IMR-90 (cell line): ENCODE measurements around the gene TAF8. TPM values are rescaled to one million over a fixed set of nuclear protein-coding genes. Genes with fewer than 3 reads are reported as not detected.

Experiments
- ATAC-seq: fragments of 200-7000 bp; cut with Tn5 transposase; 2 replicates; pipeline ENCODE4 v1.9.1; 2020; ENCODE audit warnings: low read depth, mild to moderate bottlenecking, moderate library complexity
- BruUV-seq: library from RNA; stranded (reverse); fragments of 400-500 nt; replicated peaks from 2 replicates; lab custom pipeline; 2021; lab: Mats Ljungman, UMichigan
- CTCF ChIA-PET: fragments of 300-600 bp; formaldehyde crosslinking; extraction: SDS; loops from one replicate; lab custom pipeline; 2021; ENCODE audit warnings: antibody characterized with exemption; lab: Yijun Ruan, JAX
- POLR2A ChIA-PET: fragments of 300-600 bp; sonication (Branson Sonifier 250); formaldehyde crosslinking; loops from one replicate; lab custom pipeline; 2022; ENCODE audit warnings: antibody characterized with exemption; ENCODE audit not compliant: unreplicated experiment; lab: Charles Lee
- DNase-seq: peaks from one replicate; pipeline ENCODE4 v3.0.0; 2013
- H2AFZ ChIP-seq: replicated peaks from 2 replicates; pipeline ENCODE3; 2013; ENCODE audit warnings: low read length, mild to moderate bottlenecking; ENCODE audit not compliant: poor library complexity
- H2AK5ac ChIP-seq: 2 replicates; pipeline ENCODE4 v1.6.1; 2013; ENCODE audit warnings: low read depth, low read length, inconsistent platforms
- H2AK9ac ChIP-seq: replicated peaks from 2 replicates; pipeline ENCODE3; 2013; ENCODE audit warnings: mild to moderate bottlenecking, low read depth, low read length, moderate library complexity; ENCODE audit not compliant: poor library complexity
- H2BK120ac ChIP-seq: 2 replicates; pipeline ENCODE4 v1.6.1; 2013; ENCODE audit warnings: low read depth, low read length, inconsistent platforms
- H2BK15ac ChIP-seq: 3 replicates; pipeline ENCODE4 v1.6.1; 2013; ENCODE audit warnings: low read depth, low read length, inconsistent platforms
- H2BK20ac ChIP-seq: 2 replicates; pipeline ENCODE4 v1.6.1; 2013; ENCODE audit warnings: low read depth, mild to moderate bottlenecking, inconsistent platforms, low read length, moderate library complexity
- H2BK5ac ChIP-seq: 2 replicates; pipeline ENCODE4 v1.6.1; 2013; ENCODE audit warnings: mild to moderate bottlenecking, low read depth, low read length, inconsistent platforms; ENCODE audit not compliant: poor library complexity, severe bottlenecking
- H3K14ac ChIP-seq: replicated peaks from 2 replicates; pipeline ENCODE4 v1.6.1; 2013; ENCODE audit warnings: low read depth, low read length, inconsistent platforms
- H3K18ac ChIP-seq: 2 replicates; pipeline ENCODE4 v1.6.1; 2013; ENCODE audit warnings: low read depth, low read length, control low read depth
- H3K23ac ChIP-seq: 2 replicates; pipeline ENCODE4 v1.6.1; 2013; ENCODE audit warnings: low read depth, low read length, inconsistent platforms
- H3K27ac ChIP-seq: 2 replicates; pipeline ENCODE4 v1.5.1; 2013; ENCODE audit warnings: mild to moderate bottlenecking, control low read depth, low read length; ENCODE audit not compliant: insufficient read depth
- H3K27me3 ChIP-seq: 2 replicates; pipeline ENCODE4 v1.6.1; 2013; ENCODE audit warnings: low read length; ENCODE audit not compliant: control insufficient read depth, insufficient read depth
- H3K36me3 ChIP-seq: 2 replicates; pipeline ENCODE4 v1.6.1; 2013; ENCODE audit warnings: low read length, mixed read lengths; ENCODE audit not compliant: control insufficient read depth, insufficient read depth
- H3K4ac ChIP-seq: 2 replicates; pipeline ENCODE4 v1.6.1; 2013; ENCODE audit warnings: low read depth, low read length, inconsistent platforms
- H3K4me1 ChIP-seq: 2 replicates; pipeline ENCODE4 v1.6.1; 2013; ENCODE audit warnings: low read length, mixed read lengths; ENCODE audit not compliant: control insufficient read depth, insufficient read depth
- H3K4me2 ChIP-seq: 2 replicates; pipeline ENCODE4 v1.6.1; 2013; ENCODE audit warnings: low read depth, mild to moderate bottlenecking, control low read depth, low read length, moderate library complexity
- H3K4me3 ChIP-seq: 2 replicates; pipeline ENCODE4 v1.5.1; 2013; ENCODE audit warnings: low read depth, mild to moderate bottlenecking, control low read depth, low read length, moderate library complexity; ENCODE audit not compliant: insufficient read depth
- H3K56ac ChIP-seq: 2 replicates; pipeline ENCODE4 v1.6.1; 2013; ENCODE audit warnings: low read length, inconsistent platforms; ENCODE audit not compliant: insufficient read depth; ENCODE audit errors: extremely low read depth
- H3K79me1 ChIP-seq, 2 experiments: 2 replicates each; pipeline ENCODE4 v1.6.1; 2013; ENCODE audit warnings: low read length in 2 of 2, inconsistent platforms in 1 of 2, low read depth in 1 of 2
- H3K9ac ChIP-seq: 2 replicates; pipeline ENCODE4 v1.6.1; 2013; ENCODE audit warnings: low read depth, low read length, control low read depth
- H3K9me1 ChIP-seq: 2 replicates; pipeline ENCODE4 v1.6.1; 2013; ENCODE audit warnings: low read length, inconsistent platforms; ENCODE audit not compliant: insufficient read depth
- H3K9me3 ChIP-seq: 2 replicates; pipeline ENCODE4 v1.6.1; 2013; ENCODE audit warnings: low read length; ENCODE audit not compliant: control insufficient read depth, insufficient read depth
- H4K20me1 ChIP-seq: 2 replicates; pipeline ENCODE4 v1.6.1; 2013; ENCODE audit warnings: low read length, inconsistent platforms; ENCODE audit not compliant: insufficient read depth
- H4K5ac ChIP-seq: 2 replicates; pipeline ENCODE4 v1.6.1; 2013; ENCODE audit warnings: mild to moderate bottlenecking, low read depth, low read length, control low read depth
- H4K8ac ChIP-seq, 2 experiments: 2 replicates each; pipeline ENCODE4 v1.6.1; 2013; ENCODE audit warnings: low read depth in 2 of 2, low read length in 2 of 2, control low read depth in 1 of 2, inconsistent platforms in 1 of 2
- H4K91ac ChIP-seq: 2 replicates; pipeline ENCODE4 v1.6.1; 2013; ENCODE audit warnings: low read depth, low read length, inconsistent platforms; ENCODE audit not compliant: insufficient read depth
- BHLHE40 ChIP-seq: fragments of 150-350 bp; IDR thresholded peaks from 2 replicates; pipeline ENCODE4 v1.6.1; 2016; ENCODE audit warnings: mild to moderate bottlenecking, low read depth, low read length
- CEBPB ChIP-seq: IDR thresholded peaks from 2 replicates; pipeline ENCODE4 v1.6.1; 2012; ENCODE audit warnings: low read depth, low read length, improper control_type of control experiment
- CHD1 ChIP-seq: IDR thresholded peaks from 2 replicates; pipeline ENCODE4 v1.6.1; 2012; ENCODE audit warnings: low read depth, low read length, improper control_type of control experiment
- CTCF ChIP-seq: conservative IDR thresholded peaks from 2 replicates; pipeline ENCODE4 v1.5.1; 2012; ENCODE audit warnings: mild to moderate bottlenecking, low read depth, low read length, improper control_type of control experiment
- ELK1 ChIP-seq: fragments of 150-350 bp; IDR thresholded peaks from 2 replicates; pipeline ENCODE4 v1.6.1; 2016; ENCODE audit warnings: low read depth, mild to moderate bottlenecking, low read length, moderate library complexity, borderline replicate concordance
- FOS ChIP-seq: fragments of 150-350 bp; IDR thresholded peaks from 2 replicates; pipeline ENCODE4 v1.6.1; 2016; ENCODE audit warnings: low read depth, low read length
- MAFK ChIP-seq: IDR thresholded peaks from 2 replicates; pipeline ENCODE4 v1.6.1; 2012; ENCODE audit warnings: low read depth, low read length, improper control_type of control experiment
- MAZ ChIP-seq: IDR thresholded peaks from 2 replicates; pipeline ENCODE4 v1.6.1; 2012; ENCODE audit warnings: low read depth, mild to moderate bottlenecking, low read length, improper control_type of control experiment, moderate library complexity, borderline replicate concordance
- MXI1 ChIP-seq: IDR thresholded peaks from 2 replicates; pipeline ENCODE4 v1.6.1; 2012; ENCODE audit warnings: low read depth, mild to moderate bottlenecking, low read length, moderate library complexity, borderline replicate concordance
- NFE2L2 ChIP-seq: fragments of 150-350 bp; IDR thresholded peaks from 2 replicates; pipeline ENCODE4 v1.6.1; 2016; ENCODE audit warnings: low read depth, mild to moderate bottlenecking, low read length
- POLR2A ChIP-seq: IDR thresholded peaks from 2 replicates; pipeline ENCODE4 v1.6.1; 2012; ENCODE audit warnings: mild to moderate bottlenecking, low read depth, low read length
- RAD21 ChIP-seq: IDR thresholded peaks from 2 replicates; pipeline ENCODE4 v1.6.1; 2012; ENCODE audit warnings: low read length, improper control_type of control experiment
- RCOR1 ChIP-seq: IDR thresholded peaks from 2 replicates; pipeline ENCODE4 v1.6.1; 2012; ENCODE audit warnings: mild to moderate bottlenecking, low read length, improper control_type of control experiment; ENCODE audit not compliant: insufficient replicate concordance
- RFX5 ChIP-seq: IDR thresholded peaks from 2 replicates; pipeline ENCODE4 v1.8.0; 2012; ENCODE audit warnings: low read depth, mild to moderate bottlenecking, low read length, moderate library complexity
- USF2 ChIP-seq: fragments of 150-350 bp; IDR thresholded peaks from 2 replicates; pipeline ENCODE4 v1.6.1; 2017; ENCODE audit warnings: mild to moderate bottlenecking, antibody characterized with exemption, low read length, low read depth
- WGBS, 2 experiments: methylation state at CpG; one replicate each; pipeline versions ENCODE4 v1.1.5 to v1.1.7; 2013; ENCODE audit warnings: missing lambda C conversion rate in 2 of 2; ENCODE audit not compliant: insufficient read length in 1 of 2; ENCODE audit errors: extremely low coverage in 2 of 2; 5-methylcytosine and 5-hydroxymethylcytosine counted together
- dilution Hi-C: fragments of 300-500 bp; cut with HindIII; formaldehyde crosslinking; loops from one replicate; pipeline ENCODE4 v1.14.3; 2018; ENCODE audit warnings: low sequenced_read_pairs; ENCODE audit not compliant: unreplicated experiment
- in situ Hi-C: fragments of 300-500 bp; cut with MboI; formaldehyde crosslinking; loops from 3 replicates; pipeline ENCODE4 v1.14.3; 2019; ENCODE audit warnings: low sequenced_read_pairs, inconsistent platforms, mixed read lengths
- intact Hi-C: fragments of 100-400 bp; cut with micrococcal nuclease; formaldehyde crosslinking; loops from 2 replicates; pipeline ENCODE4 v1.10.0; 2022
- polyA plus RNA-seq, 3 experiments: library from polyadenylated mRNA; depleted of rRNA; stranded (reverse); fragments of >200 nt; gene quantifications; 2 replicates each; pipeline ENCODE4 v1.2.3, GENCODE V29; 2012; ENCODE audit warnings: low replicate concordance in 1 of 3
- total RNA-seq: library from RNA; depleted of rRNA; stranded (reverse); fragments of >200 nt; gene quantifications from 2 replicates; pipeline ENCODE4 v1.2.3, GENCODE V29; 2012

The TAF8 gene
- total and polyA plus RNA-seq, 2 of the 4 experiments (the other 2 are of a cell fraction) = 14.3 to 22.8 TPM

GRCh38 chr6:42040856-42041480 lies 9.4 kb upstream of the TAF8 start:
- Histone ChIP-seq H3K27me3 (no peaks in the 10 kb centered on the region), H4K91ac (no peak overlapping the region; the same call in 1 of the 2 replicates), H3K4me2 (no peak overlapping the region), H3K23ac (no peak overlapping the region), H4K20me1 (no peaks in the 10 kb centered on the region), H4K5ac (no peak overlapping the region; the same call in 1 of the 2 replicates), H3K4me3 (no peak overlapping the region), H3K14ac (no peak overlapping the region), H2BK15ac (no peak overlapping the region), H3K4ac (no peak overlapping the region), H3K36me3 (no peaks in the 10 kb centered on the region), H2AK9ac (no peak overlapping the region), H3K9ac (no peak overlapping the region; the same call in 1 of the 2 replicates), H2BK5ac (no peak overlapping the region), H3K56ac (no peak overlapping the region), H3K9me1 (peaks cover 3% of the 10 kb centered on the region; the same call in 1 of the 2 replicates), H3K79me1 (no peaks in the 10 kb centered on the region), H3K18ac (no peak overlapping the region), H4K8ac (0 out of 4 replicates have a peak overlapping the region, but pooled peaks of 1 of the 2 experiments have one; percentile 34), H3K4me1 (peaks cover 11% of the 10 kb centered on the region), H3K9me3 (no peaks in the 10 kb centered on the region), H2BK20ac (no peak overlapping the region), H3K27ac (no peak overlapping the region), H2BK120ac (no peak overlapping the region), H2AK5ac (no peak overlapping the region; the same call in 1 of the 2 replicates), H2AFZ (no peak overlapping the region)
- dilution Hi-C loops = loop anchor here (10.0 kb wide), 1 partner anchor 116 kb away; the partner anchor contains the start of genes BYSL and MED20
- POLR2A ChIA-PET = no interaction called here
- WGBS, 2 experiments = 80% methylated on average over 3 of the region's 3 CpGs; no CpG with 5 or more reads in 1 of the 2 experiments
- in situ Hi-C loops = loop anchor here (5.0 kb wide), 2 partner anchors 104 to 194 kb away; no protein-coding TSS in a partner anchor
- intact Hi-C loops = loop anchor here (5.0 to 10.0 kb wide), 2 partner anchors 119 to 676 kb away; partner anchors contain the start of genes BYSL and MED20
- DNase-seq = no peak
- BruUV-seq = no TSS peak
- CTCF ChIA-PET = interaction anchor here (0.6 to 1.3 kb wide), 4 partner anchors 22 to 240 kb away, joined by 3 to 5 read pairs (median 4); partner anchors contain the start of genes BYSL and MED20
- ATAC-seq = no peak
- no peak for TF ChIP-seq BHLHE40
- TF ChIP-seq CEBPB = no peak
- no peak for TF ChIP-seq NFE2L2
- TF ChIP-seq MAFK = no peak
- no peak for TF ChIP-seq FOS
- no peak for TF ChIP-seq CTCF
- TF ChIP-seq RAD21 = no peak
- no peak for TF ChIP-seq ELK1
- TF ChIP-seq MAZ = no peak
- TF ChIP-seq RFX5 = no peak
- no peak for TF ChIP-seq MXI1
- TF ChIP-seq RCOR1 = no peak
- TF ChIP-seq USF2 = no peak
- TF ChIP-seq POLR2A = no peak
- TF ChIP-seq CHD1 = no peak
